Measurements from ENCODE around the gene GJE1. TPM values are rescaled to one million over a fixed set of nuclear protein-coding genes. Genes with fewer than 3 reads are reported as not detected.
"Not testable (repeated sequence)": the region's sequence is repeated elsewhere in the genome, so short reads cannot be mapped to it uniquely, and the experiment has no call there.

GJE1 gene
- total and polyA plus RNA-seq, 3 donors from 2014 or later = not detected

DNA sequence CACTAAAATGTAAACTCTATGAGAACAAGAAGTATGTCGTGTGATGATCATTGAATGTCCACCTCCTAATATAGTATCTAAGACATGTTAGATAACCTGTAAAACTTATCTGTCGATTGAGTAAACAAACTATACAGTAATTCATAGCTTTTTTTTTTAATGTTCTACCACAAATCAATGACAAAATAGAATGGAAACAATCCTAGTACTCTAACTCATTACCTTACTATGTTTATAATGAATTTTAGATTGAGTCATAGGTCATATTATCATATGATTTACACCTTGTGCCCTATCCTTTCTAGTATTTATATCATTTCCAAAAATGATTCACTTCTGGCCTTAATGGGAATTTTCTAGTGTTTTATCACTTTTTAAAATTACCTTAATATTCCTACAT lies 20.5 kb downstream of the GJE1 start:
- intact Hi-C loops (cut with DNase I; ENCODE audit: low total_unique reads) = no loop called here
- WGBS, 2 donors = 43 to 97% methylated on average over 2 of the region's 2 CpGs
- peaks cover 6% of the 10 kb centered on the region for H3K4me1 ChIP-seq

DNA sequence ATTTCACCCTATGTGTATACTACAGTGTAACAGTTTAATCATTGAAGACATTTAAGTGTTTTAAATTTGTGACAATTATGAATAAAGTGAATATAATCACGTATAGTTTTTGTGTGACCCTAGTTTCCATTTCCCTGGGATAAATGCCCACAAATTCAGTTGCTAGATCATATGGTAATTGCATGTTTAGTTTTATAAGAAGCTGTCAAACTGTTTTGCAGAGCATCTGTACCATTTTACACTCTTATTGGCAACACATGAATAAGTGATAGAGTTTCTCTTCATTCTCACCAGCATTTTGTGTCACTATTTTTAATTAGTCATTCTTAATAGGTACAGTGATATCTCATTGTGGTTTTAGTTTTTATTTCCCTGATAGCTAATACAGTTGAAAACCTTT lies 21.6 kb downstream of the GJE1 start:
- TF ChIP-seq, protein P1, sequence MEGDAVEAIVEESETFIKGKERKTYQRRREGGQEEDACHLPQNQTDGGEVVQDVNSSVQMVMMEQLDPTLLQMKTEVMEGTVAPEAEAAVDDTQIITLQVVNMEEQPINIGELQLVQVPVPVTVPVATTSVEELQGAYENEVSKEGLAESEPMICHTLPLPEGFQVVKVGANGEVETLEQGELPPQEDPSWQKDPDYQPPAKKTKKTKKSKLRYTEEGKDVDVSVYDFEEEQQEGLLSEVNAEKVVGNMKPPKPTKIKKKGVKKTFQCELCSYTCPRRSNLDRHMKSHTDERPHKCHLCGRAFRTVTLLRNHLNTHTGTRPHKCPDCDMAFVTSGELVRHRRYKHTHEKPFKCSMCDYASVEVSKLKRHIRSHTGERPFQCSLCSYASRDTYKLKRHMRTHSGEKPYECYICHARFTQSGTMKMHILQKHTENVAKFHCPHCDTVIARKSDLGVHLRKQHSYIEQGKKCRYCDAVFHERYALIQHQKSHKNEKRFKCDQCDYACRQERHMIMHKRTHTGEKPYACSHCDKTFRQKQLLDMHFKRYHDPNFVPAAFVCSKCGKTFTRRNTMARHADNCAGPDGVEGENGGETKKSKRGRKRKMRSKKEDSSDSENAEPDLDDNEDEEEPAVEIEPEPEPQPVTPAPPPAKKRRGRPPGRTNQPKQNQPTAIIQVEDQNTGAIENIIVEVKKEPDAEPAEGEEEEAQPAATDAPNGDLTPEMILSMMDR (IDR thresholded peaks at IDR 0.05) = no peak
- no peak for TF ChIP-seq POLR2A (IDR thresholded peaks at IDR 0.05)
- Histone ChIP-seq H3K27ac (no peak overlapping the region), H3K27me3 (no peaks in the 10 kb centered on the region), H3K9me3 (no peaks in the 10 kb centered on the region), H3K36me3 (ENCODE audit: low read depth, missing control alignments) (no peaks in the 10 kb centered on the region), H3K4me3 (no peak overlapping the region), H3K4me1 (no peaks in the 10 kb centered on the region)
- intact Hi-C loops (cut with DNase I; ENCODE audit: low total_unique reads) = no loop called here
- DNase-seq = no peak
- WGBS, 2 donors = 63 to 79% methylated on average over 1 of the region's 1 CpG

More for the DNA sequence above, 20.5 kb downstream of the GJE1 start:
- Histone ChIP-seq H3K27ac (no peak overlapping the region), H3K4me3 (no peak overlapping the region), H3K27me3 (no peaks in the 10 kb centered on the region), H3K36me3 (ENCODE audit: low read depth, missing control alignments) (no peaks in the 10 kb centered on the region), H3K9me3 (no peaks in the 10 kb centered on the region)
- no peak for DNase-seq
- TF ChIP-seq, protein P1 (IDR thresholded peaks at IDR 0.05) = no peak
- no peak for TF ChIP-seq POLR2A (IDR thresholded peaks at IDR 0.05)

DNA sequence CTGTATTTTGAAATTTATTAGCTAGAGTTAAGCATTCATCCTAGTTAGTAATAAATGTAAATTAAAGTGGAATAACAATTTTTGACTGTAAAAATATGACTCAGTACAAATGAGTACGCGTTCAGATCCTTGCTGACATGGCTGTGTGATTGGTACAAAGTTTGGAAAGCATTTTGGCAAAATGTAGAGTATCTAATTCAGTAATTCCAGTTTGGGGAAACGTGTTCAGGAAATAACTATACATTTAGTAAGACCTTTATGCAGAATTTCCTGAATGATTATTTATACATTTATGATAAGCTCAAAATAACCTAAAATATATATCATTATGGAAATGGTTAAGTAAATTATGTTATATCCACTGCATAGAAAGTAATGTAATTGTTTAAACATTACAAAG lies 22.4 kb downstream of the GJE1 start:
- no peak for DNase-seq
- Histone ChIP-seq H3K36me3 (ENCODE audit: low read depth, missing control alignments) (no peaks in the 10 kb centered on the region), H3K4me1 (no peaks in the 10 kb centered on the region), H3K9me3 (no peaks in the 10 kb centered on the region), H3K27ac (no peak overlapping the region), H3K27me3 (no peaks in the 10 kb centered on the region), H3K4me3 (no peak overlapping the region)
- intact Hi-C loops (cut with DNase I; ENCODE audit: low total_unique reads) = no loop called here
- TF ChIP-seq, protein P1 (IDR thresholded peaks at IDR 0.05) = no peak
- TF ChIP-seq POLR2A (IDR thresholded peaks at IDR 0.05) = no peak
- 63 to 87% methylated on average over 3 of the region's 3 CpGs for WGBS, 2 donors

DNA sequence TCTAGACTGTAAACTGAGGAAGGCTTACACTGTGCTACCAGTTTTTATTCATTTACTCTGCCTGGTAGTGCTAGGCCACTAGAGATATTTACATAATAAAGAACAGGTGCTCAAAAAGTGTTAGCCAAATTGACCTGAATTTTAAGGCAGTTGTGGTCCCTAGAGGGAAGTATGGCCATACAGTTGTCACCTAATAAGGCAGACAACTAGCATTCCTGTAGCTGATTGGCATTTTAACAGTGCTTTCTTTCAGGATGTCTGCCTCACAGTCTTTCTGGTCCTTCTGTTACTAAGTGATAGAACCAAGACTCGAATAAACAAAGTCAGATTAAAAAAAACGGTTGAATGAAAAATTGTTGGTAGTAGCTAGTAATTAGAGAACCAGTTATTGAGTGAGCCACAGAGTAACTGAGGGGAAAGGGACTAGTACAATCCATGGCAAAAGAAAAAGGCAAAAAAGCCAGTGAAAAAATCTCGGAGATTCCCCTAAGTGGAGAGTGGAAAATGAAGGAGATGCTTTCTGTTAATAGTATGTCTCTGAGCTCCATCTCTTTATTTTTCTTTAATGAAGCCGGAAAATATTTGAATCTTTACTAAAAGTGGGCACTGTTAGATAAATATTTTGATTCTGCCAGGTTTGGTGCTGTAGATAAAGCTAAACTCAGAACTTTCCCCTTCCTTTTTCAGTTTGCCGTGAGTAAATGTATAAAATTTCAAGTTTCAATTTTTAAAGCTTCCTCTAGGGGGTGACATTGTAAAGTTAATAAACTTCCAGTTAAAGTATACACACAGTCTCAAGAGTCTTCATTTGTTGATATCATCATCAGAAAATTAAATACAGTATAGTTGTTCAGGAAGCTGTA lies 23.4 kb downstream of the GJE1 start:
- H3K9me3 ChIP-seq = no peaks in the 10 kb centered on the region
- 59 to 66% methylated on average over 5 of the region's 5 CpGs for WGBS, 2 donors
- H3K4me3 ChIP-seq = no peak overlapping the region
- no peaks in the 10 kb centered on the region for H3K27me3 ChIP-seq
- TF ChIP-seq, protein P1 (IDR thresholded peaks at IDR 0.05) = peak in 1 of 3 experiments; percentile 33
- TF ChIP-seq POLR2A (IDR thresholded peaks at IDR 0.05) = no peak
- DNase-seq = no peak
- no peak overlapping the region for H3K27ac ChIP-seq
- intact Hi-C loops (cut with DNase I; ENCODE audit: low total_unique reads) = no loop called here
- no peaks in the 10 kb centered on the region for H3K4me1 ChIP-seq
- no peaks in the 10 kb centered on the region for H3K36me3 ChIP-seq (ENCODE audit: low read depth, missing control alignments)

DNA sequence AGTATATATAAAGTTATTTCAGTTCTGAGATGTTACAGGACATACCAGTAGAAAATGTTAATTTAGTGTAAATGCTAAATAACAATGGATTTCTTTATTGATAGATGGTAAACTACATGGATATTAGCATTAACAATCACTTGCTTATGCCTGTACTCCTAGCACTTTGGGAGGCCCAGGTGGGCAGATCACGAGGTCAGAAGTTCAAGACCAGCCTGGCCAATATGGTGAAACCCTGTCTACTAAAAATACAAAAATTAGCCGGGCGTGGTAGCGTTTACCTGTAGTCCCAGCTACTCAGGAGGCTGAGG lies 24.0 kb downstream of the GJE1 start:
- H3K27ac ChIP-seq; H3K36me3 ChIP-seq (ENCODE audit: low read depth, missing control alignments); H3K27me3 ChIP-seq; intact Hi-C loops (cut with DNase I; ENCODE audit: low total_unique reads); H3K4me1 ChIP-seq; H3K9me3 ChIP-seq; H3K4me3 ChIP-seq; DNase-seq: not testable (repeated sequence)
- whole genome bisulfite sequencing, 2 donors = 91 to 95% methylated on average over 4 of the region's 4 CpGs
